Uterus (tissue), 4 donors: ENCODE data around the gene EFCAB7. TPM values are rescaled to one million over a fixed set of nuclear protein-coding genes. Genes with fewer than 3 reads are reported as not detected.

Experiments used
- DNase-seq, 2 donors: peaks; one replicate each; pipeline ENCODE4 v3.0.0-alpha.2; 2019 to 2020
- H3K27ac ChIP-seq, 2 donors: fragments of 200-600 bp; sonication (generic); 1 replicate in 1 of 2; 2 replicates in 1 of 2; pipeline ENCODE4 v1.5.1; 2016 to 2018
- H3K27me3 ChIP-seq, 2 donors: fragments of 200-600 bp; sonication (generic); one replicate each; pipeline ENCODE4 v1.5.1; 2018 to 2019; ENCODE audit warnings: control low read depth in 1 of 2
- H3K36me3 ChIP-seq, 2 donors: fragments of 200-600 bp; sonication (generic); one replicate each; pipeline ENCODE4 v1.5.1; 2019; ENCODE audit warnings: control low read depth in 1 of 2
- H3K4me1 ChIP-seq, 2 donors: fragments of 200-600 bp; sonication (generic); one replicate each; pipeline ENCODE4 v1.5.1; 2018 to 2019; ENCODE audit warnings: control low read depth in 1 of 2
- H3K4me3 ChIP-seq, 2 donors: fragments of 200-600 bp; sonication (generic); 1 replicate in 1 of 2; 2 replicates in 1 of 2; pipeline ENCODE4 v1.5.1; 2018 to 2019; ENCODE audit warnings: mild to moderate bottlenecking in 1 of 2
- H3K9me3 ChIP-seq, 2 donors: fragments of 200-600 bp; sonication (generic); one replicate each; pipeline ENCODE4 v1.5.1; 2019; ENCODE audit warnings: control low read depth in 1 of 2
- CTCF ChIP-seq, 4 experiments: fragments of 200-600 bp in 2 of 4; fragments of 450-650 bp in 2 of 4; sonication (generic) in 2 of 4; IDR thresholded peaks; one replicate each; pipeline ENCODE4 v1.5.1; 2016 to 2019; ENCODE audit warnings: antibody characterized with exemption in 4 of 4, mild to moderate bottlenecking in 2 of 4, moderate library complexity in 1 of 4
- POLR2A ChIP-seq, 2 donors: fragments of 450-650 bp; IDR thresholded peaks; one replicate each; pipeline ENCODE4 v1.6.1; 2016; ENCODE audit warnings: antibody characterized with exemption in 2 of 2, mild to moderate bottlenecking in 1 of 2, moderate library complexity in 1 of 2
- intact Hi-C: fragments of 100-400 bp; cut with DNase I; formaldehyde crosslinking; loops from one replicate; pipeline ENCODE4 v1.15.1; 2023; ENCODE audit warnings: low total_unique reads
- small RNA-seq: library from RNA; depleted of rRNA; stranded (forward); fragments of <200 nt; gene quantifications from one replicate; pipeline ENCODE3, GENCODE V24; 2016
- total RNA-seq, 4 donors: library from RNA; depleted of rRNA in 3 of 4; stranded (reverse); fragments of >200 nt in 3 of 4; gene quantifications; one replicate each; pipeline versions ENCODE4 v1.1.0 to v1.2.4, GENCODE V29; 2014 to 2023
- donor health status: DM: yes; HTN: yes; CAD: no.

The EFCAB7 gene
- total RNA-seq, 4 donors from 2014 or later, result 2.8 to 29.9 (median 10.0) TPM

DNA sequence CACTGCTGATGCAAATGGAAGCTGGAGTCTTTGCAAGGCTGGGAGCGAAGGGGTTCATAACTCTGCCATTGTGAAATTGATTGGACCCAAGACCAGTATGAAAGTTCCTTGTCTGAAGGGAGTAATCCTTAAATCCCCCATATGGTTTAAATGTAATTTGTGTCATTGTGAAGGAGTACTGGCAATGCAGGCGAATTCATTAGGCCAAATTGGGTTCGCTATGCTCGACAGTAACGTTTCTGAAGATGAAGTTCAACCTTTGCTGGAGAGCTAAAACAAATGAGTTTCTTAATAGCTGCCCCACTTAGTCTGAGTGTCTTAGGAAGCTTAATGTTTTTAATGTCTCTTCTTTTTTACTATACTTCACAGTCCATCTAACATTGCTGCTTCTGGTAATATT, 97.3 kb downstream of the EFCAB7 start:
- Histone ChIP-seq H3K9me3 (no peaks in the 10 kb centered on the region), H3K27ac (no peak overlapping the region), H3K4me1 (peaks cover 0 to 4% of the 10 kb centered on the region in 2 donors), H3K36me3 (no peaks in the 10 kb centered on the region), H3K4me3 (no peak overlapping the region), H3K27me3 (no peaks in the 10 kb centered on the region)
- intact Hi-C loops, result no loop called here
- TF ChIP-seq POLR2A (IDR thresholded peaks at IDR 0.05), result no peak
- TF ChIP-seq CTCF (IDR thresholded peaks at IDR 0.05), result no peak
- no peak for DNase-seq

- DNase-seq, result no peak
- peak overlapping the region; percentile 13 to 36 for H3K27ac ChIP-seq
- intact Hi-C loops, result no loop called here
- H3K27me3 ChIP-seq, result no peaks in the 10 kb centered on the region
- H3K4me1 ChIP-seq, result peaks cover 0 to 1% of the 10 kb centered on the region in 2 donors
- TF ChIP-seq POLR2A (IDR thresholded peaks at IDR 0.05) (no peak), CTCF (IDR thresholded peaks at IDR 0.05) (no peak)
- H3K9me3 ChIP-seq, result no peaks in the 10 kb centered on the region
- H3K36me3 ChIP-seq, result no peaks in the 10 kb centered on the region
- H3K4me3 ChIP-seq, result no peak overlapping the region
These were observed 97.8 kb downstream of the EFCAB7 start for GRCh38 chr1:63621075-63621474.

DNA sequence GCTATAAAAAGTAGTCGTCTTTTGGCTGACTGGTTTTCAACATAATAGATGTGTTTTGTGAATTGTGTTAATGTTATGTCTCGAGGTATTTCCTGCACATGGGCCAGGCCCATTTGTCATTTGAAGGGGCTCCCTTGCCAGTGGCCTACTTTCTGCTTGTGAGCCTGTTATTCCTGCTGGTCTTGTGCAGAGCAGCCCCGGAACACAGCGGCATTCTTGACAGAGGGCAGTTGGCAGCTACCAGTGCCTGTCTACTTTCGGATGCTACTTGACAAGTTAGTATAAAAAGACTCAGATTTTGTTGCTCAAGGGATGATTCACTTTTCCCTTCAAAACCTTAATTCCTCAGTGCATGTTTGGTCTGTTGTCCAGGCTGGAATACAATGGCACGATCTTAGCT, 98.4 kb downstream of the EFCAB7 start:
- peak; percentile 34 to 42 for DNase-seq
- H3K36me3 ChIP-seq, result no peaks in the 10 kb centered on the region
- TF ChIP-seq CTCF (IDR thresholded peaks at IDR 0.05), result no peak
- no peak for TF ChIP-seq POLR2A (IDR thresholded peaks at IDR 0.05)
- no peak overlapping the region for H3K4me3 ChIP-seq
- H3K4me1 ChIP-seq, result no peaks in the 10 kb centered on the region
- no peaks in the 10 kb centered on the region for H3K9me3 ChIP-seq
- no peaks in the 10 kb centered on the region for H3K27me3 ChIP-seq
- intact Hi-C loops, result no loop called here
- peak overlapping the region in 1 of 2 donors; percentile 36 for H3K27ac ChIP-seq

Small RNAs within 50 kb of the gene (small RNA-seq; reads per million reads assigned to genes)
- gene RF02105 (not detected), gene RF02106 (not detected), gene RF02107 (not detected), gene RF02108 (not detected), gene RF02109 (not detected), gene RF02110 (not detected), gene RN7SL488P (not detected), gene RNU7-123P (not detected)

Other genes with a start within 250 kb of the EFCAB7 start
- 1 to 10 TPM in 1 of 4 donors, under 1 TPM in 1, not detected in 2; 0.34 to 1.4 TPM for gene FOXD3, start 201.0 kb upstream of the EFCAB7 start, total RNA-seq
- 10 to 100 TPM in 3 of 4 donors, 1 to 10 TPM in 1; 3.8 to 23.6 (median 15.2) TPM for gene ALG6, start 155.9 kb upstream of the EFCAB7 start, total RNA-seq
- gene ITGB3BP, start 300 bp upstream of the EFCAB7 start, total RNA-seq, result 10 to 100 TPM in 3 of 4 donors, 1 to 10 TPM in 1; 5.4 to 56.8 (median 30.4) TPM
- 10 to 100 TPM; 17.9 to 75.8 (median 27.8) TPM for gene PGM1, start 69.9 kb downstream of the EFCAB7 start, total RNA-seq